ENCODE data around the gene CAP2.
A peak's percentile ranks its signal among the peaks of the same experiment; 100 is the strongest.

Gene CAP2

GRCh38 chr6:17482711-17483110 is 89.3 kb downstream of the CAP2 start:
- TF ChIP-seq GATA1 (IDR thresholded peaks at IDR 0.05; ENCODE audit: low read depth, low read length) (no peak), POLR2A (IDR thresholded peaks at IDR 0.05; ENCODE audit: low read length) (no peak)
- DNase-seq: no peak

GRCh38 chr6:17483391-17484016 is 90.1 kb downstream of the CAP2 start:
- TF ChIP-seq GATA1 (IDR thresholded peaks at IDR 0.05; ENCODE audit: low read depth, low read length) (no peak), POLR2A (IDR thresholded peaks at IDR 0.05; ENCODE audit: low read length) (no peak)
- DNase-seq: no peak

GRCh38 chr6:17484201-17484849 is 90.9 kb downstream of the CAP2 start:
- TF ChIP-seq GATA1 (IDR thresholded peaks at IDR 0.05; ENCODE audit: low read depth, low read length) (no peak), POLR2A (IDR thresholded peaks at IDR 0.05; ENCODE audit: low read length) (no peak)
- no peak for DNase-seq

GRCh38 chr6:17485181-17485580 is 91.8 kb downstream of the CAP2 start:
- no peak for TF ChIP-seq GATA1 (IDR thresholded peaks at IDR 0.05; ENCODE audit: low read depth, low read length)
- no peak for TF ChIP-seq POLR2A (IDR thresholded peaks at IDR 0.05; ENCODE audit: low read length)
- DNase-seq: no peak

- DNase-seq: no peak
- TF ChIP-seq GATA1 (IDR thresholded peaks at IDR 0.05; ENCODE audit: low read depth, low read length) (no peak), POLR2A (IDR thresholded peaks at IDR 0.05; ENCODE audit: low read length) (no peak)
Observed at GRCh38 chr6:17485946-17486345, 92.6 kb downstream of the CAP2 start.

GRCh38 chr6:17486680-17487079 is 93.3 kb downstream of the CAP2 start:
- no peak for DNase-seq
- no peak for TF ChIP-seq POLR2A (IDR thresholded peaks at IDR 0.05; ENCODE audit: low read length)
- no peak for TF ChIP-seq GATA1 (IDR thresholded peaks at IDR 0.05; ENCODE audit: low read depth, low read length)

GRCh38 chr6:17490724-17491123 is 97.3 kb downstream of the CAP2 start:
- no peak for DNase-seq
- TF ChIP-seq POLR2A (IDR thresholded peaks at IDR 0.05; ENCODE audit: low read length) (no peak), GATA1 (IDR thresholded peaks at IDR 0.05; ENCODE audit: low read depth, low read length) (no peak)

GRCh38 chr6:17491416-17492142 is 98.2 kb downstream of the CAP2 start:
- no peak for DNase-seq
- no peak for TF ChIP-seq POLR2A (IDR thresholded peaks at IDR 0.05; ENCODE audit: low read length)
- TF ChIP-seq GATA1 (IDR thresholded peaks at IDR 0.05; ENCODE audit: low read depth, low read length): no peak

- no peak for DNase-seq
- TF ChIP-seq GATA1 (IDR thresholded peaks at IDR 0.05; ENCODE audit: low read depth, low read length): no peak
- TF ChIP-seq POLR2A (IDR thresholded peaks at IDR 0.05; ENCODE audit: low read length): no peak
Observed at GRCh38 chr6:17492350-17492749, 99.0 kb downstream of the CAP2 start.

GRCh38 chr6:17493286-17493685 is 99.9 kb downstream of the CAP2 start:
- TF ChIP-seq POLR2A (IDR thresholded peaks at IDR 0.05; ENCODE audit: low read length) (no peak), GATA1 (IDR thresholded peaks at IDR 0.05; ENCODE audit: low read depth, low read length) (no peak)
- DNase-seq: peak in 1 of 2 experiments; percentile 4

GRCh38 chr6:17494177-17494576 is 100.8 kb downstream of the CAP2 start:
- TF ChIP-seq GATA1 (IDR thresholded peaks at IDR 0.05; ENCODE audit: low read depth, low read length) (no peak), POLR2A (IDR thresholded peaks at IDR 0.05; ENCODE audit: low read length) (no peak)
- DNase-seq: no peak

GRCh38 chr6:17494919-17495318 is 101.5 kb downstream of the CAP2 start:
- DNase-seq: no peak
- TF ChIP-seq POLR2A (IDR thresholded peaks at IDR 0.05; ENCODE audit: low read length) (no peak), GATA1 (IDR thresholded peaks at IDR 0.05; ENCODE audit: low read depth, low read length) (no peak)

- no peak for DNase-seq
- no peak for TF ChIP-seq GATA1 (IDR thresholded peaks at IDR 0.05; ENCODE audit: low read depth, low read length)
- no peak for TF ChIP-seq POLR2A (IDR thresholded peaks at IDR 0.05; ENCODE audit: low read length)
Observed at GRCh38 chr6:17497535-17498095, 104.2 kb downstream of the CAP2 start.

GRCh38 chr6:17501442-17501841 is 108.0 kb downstream of the CAP2 start:
- no peak for TF ChIP-seq GATA1 (IDR thresholded peaks at IDR 0.05; ENCODE audit: low read depth, low read length)
- TF ChIP-seq POLR2A (IDR thresholded peaks at IDR 0.05; ENCODE audit: low read length): no peak
- no peak for DNase-seq

Data from erythroblast (primary cell).